Measurements from ENCODE around the gene IKBKE.

DNA sequence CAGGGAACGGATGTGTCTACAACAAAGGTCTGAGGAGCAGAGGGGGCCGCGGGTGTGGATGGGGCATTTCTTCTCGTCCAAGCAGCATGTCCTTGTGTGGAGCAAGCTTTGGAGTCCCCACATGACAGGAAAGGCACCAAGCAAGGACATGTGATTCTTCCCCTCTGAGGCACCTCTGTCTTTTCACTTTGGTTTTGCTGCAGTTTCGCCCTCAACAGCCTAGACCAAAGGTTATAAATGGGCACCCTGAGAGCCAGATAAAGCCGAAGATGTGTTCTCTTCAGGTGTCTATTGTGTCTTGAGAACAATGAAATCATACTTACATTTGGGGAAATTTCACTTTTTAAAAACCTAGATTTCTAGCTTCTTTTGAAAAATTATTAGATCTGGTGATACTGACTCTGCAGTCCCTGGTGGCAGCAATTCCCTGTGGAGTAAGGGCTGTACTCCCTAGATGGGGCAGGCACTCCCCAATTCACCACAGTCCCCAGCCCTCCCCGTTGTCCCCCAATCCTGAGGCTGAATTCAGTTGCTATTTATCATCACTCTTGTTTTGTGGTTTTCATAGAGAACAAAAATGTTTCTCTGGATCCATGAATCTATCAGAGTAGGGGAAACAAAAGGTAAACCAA, 28.8 kb upstream of the IKBKE start:
- TF ChIP-seq CTCF (IDR thresholded peaks at IDR 0.05) (no peak), POLR2A (IDR thresholded peaks at IDR 0.05) (no peak)

Measured in heart left ventricle (tissue), 13 donors.